Measurements from ENCODE around the gene EPB41L3.

Gene EPB41L3

GRCh38 chr18:5369513-5369912 lies 174.3 kb downstream of the EPB41L3 start:
- TF ChIP-seq CTCF (IDR thresholded peaks at IDR 0.05; ENCODE audit: insufficient read depth, low read depth, low read length, missing control alignments), result no peak
- no peak for DNase-seq (ENCODE audit: low read depth)

GRCh38 chr18:5365443-5365842 lies 178.4 kb downstream of the EPB41L3 start:
- TF ChIP-seq CTCF (IDR thresholded peaks at IDR 0.05; ENCODE audit: insufficient read depth, low read depth, low read length, missing control alignments), result no peak
- H3K4me3 ChIP-seq (ENCODE audit: low read depth, low read length), result no peak overlapping the region
- DNase-seq (ENCODE audit: low read depth), result no peak

More at GRCh38 chr18:5369513-5369912, 174.3 kb downstream of the EPB41L3 start:
- H3K4me3 ChIP-seq (ENCODE audit: low read depth, low read length), result no peak overlapping the region

- DNase-seq (ENCODE audit: low read depth), result no peak
- H3K4me3 ChIP-seq (ENCODE audit: low read depth, low read length), result no peak overlapping the region
- TF ChIP-seq CTCF (IDR thresholded peaks at IDR 0.05; ENCODE audit: insufficient read depth, low read depth, low read length, missing control alignments), result no peak
Measured at GRCh38 chr18:5350636-5351035, 193.2 kb downstream of the EPB41L3 start.

Measured in GM12865 (cell line).